ENCODE data around the gene ZNF202.

Gene ZNF202

GRCh38 chr11:123681030-123681429 is 60.4 kb downstream of the ZNF202 start:
- no peak for DNase-seq

GRCh38 chr11:123678246-123678645 is 63.2 kb downstream of the ZNF202 start:
- no peak for DNase-seq

GRCh38 chr11:123677510-123677909 is 64.0 kb downstream of the ZNF202 start:
- DNase-seq, result no peak

DNA sequence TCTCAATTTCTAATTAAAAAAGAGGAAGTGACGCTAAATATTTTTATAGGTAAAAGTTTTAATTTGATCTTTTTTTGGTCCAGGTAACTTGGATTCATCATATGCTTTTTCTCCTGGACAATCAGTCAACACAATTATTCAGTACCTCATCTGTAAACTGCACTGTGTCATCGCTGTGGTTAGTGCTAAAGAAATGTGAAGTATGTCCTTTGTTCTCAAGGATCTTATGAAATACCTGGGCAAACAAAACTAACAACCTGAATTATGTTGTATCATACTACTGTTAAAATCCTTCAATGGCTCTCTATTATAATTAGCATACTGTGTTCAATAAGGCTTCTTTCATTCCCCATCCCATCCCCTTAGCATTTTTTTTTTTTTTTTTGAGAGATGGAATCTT is 67.2 kb downstream of the ZNF202 start:
- DNase-seq, result no peak

Measured in effector CD4-positive, alpha-beta T cell (primary cell).